Measurements from ENCODE around the gene ZNF740. TPM values are rescaled to one million over a fixed set of nuclear protein-coding genes. Genes with fewer than 3 reads are reported as not detected.
A peak's percentile ranks its signal among the peaks of the same experiment; 100 is the strongest.

ZNF740 gene
- polyA plus RNA-seq = 24.3 and 25.9 TPM in 2 replicates
- polyA minus RNA-seq = 33.1 and 38.9 TPM in 2 replicates

- Histone ChIP-seq H3K36me3 (ENCODE audit: insufficient read depth, low read length) (no peaks in the 10 kb centered on the region), H3K27me3 (ENCODE audit: insufficient read depth, low read depth, low read length) (no peaks in the 10 kb centered on the region), H2AFZ (ENCODE audit: low read depth, low read length) (peak within 1 kb of the TSS; percentile 79), H3K4me2 (ENCODE audit: low read length) (peak within 1 kb of the TSS; percentile 98), H4K20me1 (ENCODE audit: insufficient read depth) (no peaks in the 10 kb centered on the region), H3K79me2 (replicated peaks; ENCODE audit: insufficient read depth, low read length) (peaks cover 32% of the 10 kb centered on the region), H3K27ac (ENCODE audit: low read length) (peak within 1 kb of the TSS; percentile 95), H3K9ac (ENCODE audit: low read length) (peak within 1 kb of the TSS; percentile 82), H3K9me3 (ENCODE audit: low read length) (no peaks in the 10 kb centered on the region), H3K9me2 (ENCODE audit: insufficient read depth, low read length) (no peaks in the 10 kb centered on the region), H3F3A (ENCODE audit: insufficient read depth, low read length, poor library complexity, severe bottlenecking) (peaks cover 4% of the 10 kb centered on the region), H3K4me3 (ENCODE audit: low read length) (peak within 1 kb of the TSS; percentile 93)
- no peak for TF ChIP-seq TAF1 (IDR thresholded peaks at IDR 0.05; ENCODE audit: low read depth)
- peak; percentile 49 for TF ChIP-seq MXI1 (conservative IDR thresholded peaks at IDR 0.05; ENCODE audit: poor library complexity, severe bottlenecking)
- TF ChIP-seq POLR2AphosphoS5 (IDR thresholded peaks at IDR 0.05) = peak; percentile 75
- TF ChIP-seq EZH2 (IDR thresholded peaks at IDR 0.05; ENCODE audit: borderline replicate concordance, insufficient read depth, low read length, poor library complexity, severe bottlenecking) = no peak
- TF ChIP-seq REST (IDR thresholded peaks at IDR 0.05; ENCODE audit: borderline replicate concordance) = peak; percentile 45
- TF ChIP-seq EP300 (conservative IDR thresholded peaks at IDR 0.05; ENCODE audit: poor library complexity, severe bottlenecking) = peak; percentile 75
- TF ChIP-seq RAD21 (conservative IDR thresholded peaks at IDR 0.05) = peak; percentile 15
These were observed at the start of gene ZNF740, which contains the start of gene CSAD for GRCh38 chr12:53180220-53180930. ZNF740 (plus strand) TSS chr12:53180722; CDS start chr12:53181984, 1,262 bp downstream. CSAD (minus strand) TSS chr12:53180925; CDS start chr12:53173470, 7,455 bp downstream.

- H3K27me3 ChIP-seq (ENCODE audit: insufficient read depth, low read depth, low read length) = no peaks in the 10 kb centered on the region
- no peak for TF ChIP-seq POLR2AphosphoS5 (IDR thresholded peaks at IDR 0.05)
- TF ChIP-seq RAD21 (conservative IDR thresholded peaks at IDR 0.05) = no peak
- TF ChIP-seq TAF1 (IDR thresholded peaks at IDR 0.05; ENCODE audit: low read depth) = no peak
- no peak for TF ChIP-seq CTCF (IDR thresholded peaks at IDR 0.05; ENCODE audit: poor library complexity, severe bottlenecking)
- no peak for TF ChIP-seq EZH2 (IDR thresholded peaks at IDR 0.05; ENCODE audit: borderline replicate concordance, insufficient read depth, low read length, poor library complexity, severe bottlenecking)
- TF ChIP-seq EP300 (conservative IDR thresholded peaks at IDR 0.05; ENCODE audit: poor library complexity, severe bottlenecking) = no peak
- TF ChIP-seq MXI1 (conservative IDR thresholded peaks at IDR 0.05; ENCODE audit: poor library complexity, severe bottlenecking) = no peak
- no peak for TF ChIP-seq REST (IDR thresholded peaks at IDR 0.05; ENCODE audit: borderline replicate concordance)
- TF ChIP-seq SMC3 (conservative IDR thresholded peaks at IDR 0.05; ENCODE audit: poor library complexity) = no peak
These were observed 48.7 kb upstream of the ZNF740 start for GRCh38 chr12:53131844-53132243.

More at GRCh38 chr12:53131844-53132243, 48.7 kb upstream of the ZNF740 start:
- no peaks in the 10 kb centered on the region for H3F3A ChIP-seq (ENCODE audit: insufficient read depth, low read length, poor library complexity, severe bottlenecking)
- H2AFZ ChIP-seq (ENCODE audit: low read depth, low read length) = no peak overlapping the region
- H3K4me2 ChIP-seq (ENCODE audit: low read length) = no peak overlapping the region
- H3K4me3 ChIP-seq (ENCODE audit: low read length) = no peak overlapping the region
- H4K20me1 ChIP-seq (ENCODE audit: insufficient read depth) = no peaks in the 10 kb centered on the region
- no peak overlapping the region for H3K27ac ChIP-seq (ENCODE audit: low read length)
- H3K9ac ChIP-seq (ENCODE audit: low read length) = no peak overlapping the region
- H3K36me3 ChIP-seq (ENCODE audit: insufficient read depth, low read length) = no peaks in the 10 kb centered on the region
- no peaks in the 10 kb centered on the region for H3K79me2 ChIP-seq (replicated peaks; ENCODE audit: insufficient read depth, low read length)
- no peaks in the 10 kb centered on the region for H3K9me2 ChIP-seq (ENCODE audit: insufficient read depth, low read length)
- H3K9me3 ChIP-seq (ENCODE audit: low read length) = no peaks in the 10 kb centered on the region

All from neural cell (in vitro differentiated cells).